Stimulated activated CD8-positive, alpha-beta memory T cell treated with anti-CD3 and anti-CD28 coated beads, Interleukin-4, amount 100 ng/mL, for 24 hours (primary cell): ENCODE measurements around the gene FGD2.

Experiments
- DNase-seq: peaks from one replicate; pipeline ENCODE4 v3.0.0-alpha.2; 2020; ENCODE audit warnings: low read depth

Gene FGD2

GRCh38 chr6:37005061-37005810, at the start of gene FGD2:
FGD2 (plus strand) TSS chr6:37005655; CDS start chr6:37005818, 163 bp downstream.
- no peak for DNase-seq

GRCh38 chr6:36955671-36956445, 49.6 kb upstream of the FGD2 start:
- no peak for DNase-seq

- no peak for DNase-seq
These were observed 49.0 kb upstream of the FGD2 start for GRCh38 chr6:36956446-36956820.

- DNase-seq: no peak
These were observed 47.6 kb upstream of the FGD2 start for GRCh38 chr6:36957773-36958271.

GRCh38 chr6:36958775-36959554, 46.5 kb upstream of the FGD2 start:
- DNase-seq: no peak

GRCh38 chr6:36959555-36960250, 45.8 kb upstream of the FGD2 start:
- DNase-seq: no peak

- DNase-seq: no peak
These were observed 43.7 kb upstream of the FGD2 start for GRCh38 chr6:36961441-36962435.

- DNase-seq: peak; percentile 51
These were observed 42.6 kb upstream of the FGD2 start for GRCh38 chr6:36962874-36963273.

- DNase-seq: no peak
These were observed 41.8 kb upstream of the FGD2 start for GRCh38 chr6:36963451-36964290.

- DNase-seq: no peak
These were observed 41.1 kb upstream of the FGD2 start for GRCh38 chr6:36964349-36964748.

- DNase-seq: no peak
These were observed 40.5 kb upstream of the FGD2 start for GRCh38 chr6:36964908-36965307.

- no peak for DNase-seq
These were observed 38.2 kb upstream of the FGD2 start for GRCh38 chr6:36967301-36967700.

- no peak for DNase-seq
These were observed 37.7 kb upstream of the FGD2 start for GRCh38 chr6:36967757-36968156.

- no peak for DNase-seq
These were observed 37.0 kb upstream of the FGD2 start for GRCh38 chr6:36968266-36968977.

- no peak for DNase-seq
These were observed 36.2 kb upstream of the FGD2 start for GRCh38 chr6:36969240-36969691.

- DNase-seq: no peak
These were observed 35.2 kb upstream of the FGD2 start for GRCh38 chr6:36969988-36970891.

- no peak for DNase-seq
These were observed 34.3 kb upstream of the FGD2 start for GRCh38 chr6:36970892-36971842.
